K562 (cell line): Measurements from ENCODE around the gene PDZD8. TPM values are rescaled to one million over a fixed set of nuclear protein-coding genes. Genes with fewer than 3 reads are reported as not detected.

Experiments used
- ATAC-seq: fragments of 200-7000 bp; cut with Tn5 transposase; 3 replicates; pipeline ENCODE4 v1.9.1; 2020; ENCODE audit warnings: moderate library complexity
- BruUV-seq: library from RNA; stranded (reverse); fragments of 400-500 nt; replicated peaks from 2 replicates; lab custom pipeline; 2021; lab: Mats Ljungman, UMichigan
- CTCF ChIA-PET: fragments of 300-600 bp; formaldehyde crosslinking; extraction: SDS; loops from one replicate; lab custom pipeline; 2021; ENCODE audit warnings: low intra/inter-chr PET ratio; lab: Yijun Ruan, JAX
- POLR2A ChIA-PET: fragments of 300-600, 350-650 bp; sonication (Branson Sonifier 250); formaldehyde crosslinking; extraction: SDS; loops from one replicate; lab custom pipeline; 2021; ENCODE audit warnings: antibody characterized with exemption, inconsistent platforms; lab: Yijun Ruan, JAX
- DNase-seq, 4 experiments: peaks; one replicate each; pipeline versions ENCODE4 v3.0.0 to v3.0.0-alpha.2; 2011 to 2018; ENCODE audit warnings: low spot score in 3 of 4, mixed read lengths in 3 of 4; ENCODE audit errors: extremely low read depth in 1 of 4
- FAIRE-seq: peaks from 2 replicates; lab custom pipeline; 2011; peaks lifted over from hg19 to GRCh38; lab: Jason Lieb, UNC
- H2AFZ ChIP-seq: 2 replicates; pipeline ENCODE4 v1.6.0; 2011; ENCODE audit warnings: low read depth, low read length, control low read depth, inconsistent platforms
- H3K27ac ChIP-seq: fragments of 200-600 bp; 3 replicates; pipeline ENCODE4 v1.8.0; 2011; ENCODE audit warnings: low read depth, mild to moderate bottlenecking, control low read depth, inconsistent platforms, low read length, moderate library complexity, mixed read lengths; ENCODE audit errors: extremely low read depth
- H3K27me3 ChIP-seq, 2 experiments: fragments of 300-600 bp in 1 of 2; 2 replicates in 1 of 2; 3 replicates in 1 of 2; pipeline versions ENCODE4 v1.6.0 to v1.8.0; 2011; ENCODE audit warnings: inconsistent platforms in 2 of 2, low read length in 2 of 2, mild to moderate bottlenecking in 1 of 2, mixed read lengths in 1 of 2, moderate library complexity in 1 of 2; ENCODE audit not compliant: control insufficient read depth in 2 of 2, insufficient read depth in 2 of 2
- H3K36me3 ChIP-seq: fragments of 300-600 bp; 3 replicates; pipeline ENCODE4 v1.8.0; 2011; ENCODE audit warnings: mild to moderate bottlenecking, low read length, inconsistent platforms; ENCODE audit not compliant: control insufficient read depth, insufficient read depth
- H3K4me1 ChIP-seq, 2 experiments: fragments of 200-600 bp in 1 of 2; replicated peaks in 1 of 2; 2 replicates in 1 of 2; 3 replicates in 1 of 2; pipeline versions ENCODE4 v1.5.1 to v1.8.0; 2011; ENCODE audit warnings: inconsistent platforms in 2 of 2, low read length in 2 of 2, mild to moderate bottlenecking in 1 of 2, mixed read lengths in 1 of 2, moderate library complexity in 1 of 2; ENCODE audit not compliant: control insufficient read depth in 2 of 2, insufficient read depth in 2 of 2
- H3K4me2 ChIP-seq: 2 replicates; pipeline ENCODE4 v1.6.1; 2011; ENCODE audit warnings: low read length, control low read depth, inconsistent platforms, mixed read lengths; ENCODE audit not compliant: insufficient read depth
- H3K4me3 ChIP-seq: fragments of 200-600 bp; sonication (generic), shearing (Covaris generic); 2 replicates; pipeline ENCODE4 v1.5.1; 2016; ENCODE audit warnings: control low read depth, inconsistent platforms
- H3K79me2 ChIP-seq: fragments of 200-600 bp; 3 replicates; pipeline ENCODE4 v1.8.0; 2011; ENCODE audit warnings: low read length, inconsistent platforms; ENCODE audit not compliant: control insufficient read depth, insufficient read depth
- H3K9ac ChIP-seq, 2 experiments: 2 replicates each; pipeline versions ENCODE4 v1.6.0 to v1.6.1; 2011; ENCODE audit warnings: low read depth in 2 of 2, low read length in 2 of 2, control low read depth in 1 of 2, inconsistent platforms in 1 of 2, mild to moderate bottlenecking in 1 of 2, mixed read lengths in 1 of 2; ENCODE audit not compliant: insufficient read depth in 1 of 2
- H3K9me1 ChIP-seq: one replicate; pipeline ENCODE4 v1.6.0; 2011; ENCODE audit warnings: inconsistent platforms, mild to moderate bottlenecking, low read length, moderate library complexity; ENCODE audit not compliant: control insufficient read depth, insufficient read depth
- H3K9me3 ChIP-seq: replicated peaks from 2 replicates; pipeline ENCODE4 v1.5.1; 2011; ENCODE audit warnings: low read depth, low read length, inconsistent platforms; ENCODE audit not compliant: control insufficient read depth, insufficient read depth
- H4K20me1 ChIP-seq: replicated peaks from 2 replicates; pipeline ENCODE4 v1.6.1; 2011; ENCODE audit warnings: low read length, inconsistent platforms, mixed read lengths; ENCODE audit not compliant: control insufficient read depth, insufficient read depth
- ARID1B ChIP-seq: fragments of 450-650 bp; IDR thresholded peaks from 2 replicates; pipeline ENCODE4 v1.6.1; 2016; ENCODE audit warnings: antibody characterized with exemption, mild to moderate bottlenecking, inconsistent platforms
- CBFA2T2 ChIP-seq: fragments of 450-650 bp; conservative IDR thresholded peaks from 2 replicates; pipeline ENCODE4 v1.6.1; 2017; ENCODE audit warnings: mild to moderate bottlenecking
- ELF2 ChIP-seq: fragments of 250-450 bp; sonication (Bioruptor Pico); IDR thresholded peaks from 2 replicates; pipeline ENCODE4 v1.5.0; 2021; ENCODE audit warnings: mild to moderate bottlenecking
- EP300 ChIP-seq: IDR thresholded peaks from 2 replicates; pipeline ENCODE4 v1.6.1; 2012; ENCODE audit warnings: low read length, improper control_type of control experiment
- FOSL1 ChIP-seq: fragments of 200-800 bp; sonication (Bioruptor generic); conservative IDR thresholded peaks from 2 replicates; pipeline ENCODE4 v1.6.1; 2016; ENCODE audit warnings: missing genetic modification characterization, missing compliant biosample characterization
- HMBOX1 ChIP-seq: sonication (generic); IDR thresholded peaks from 2 replicates; pipeline ENCODE4 v1.6.1; 2016
- MEIS2 ChIP-seq: fragments of 450-650 bp; IDR thresholded peaks from 2 replicates; pipeline ENCODE4 v1.6.1; 2014; ENCODE audit warnings: mild to moderate bottlenecking; ENCODE audit not compliant: partially characterized antibody
- MXI1 ChIP-seq: IDR thresholded peaks from 2 replicates; pipeline ENCODE4 v1.6.1; 2011; ENCODE audit warnings: low read depth, mild to moderate bottlenecking, improper control_type of control experiment, low read length
- NFRKB ChIP-seq: fragments of 450-650 bp; IDR thresholded peaks from 2 replicates; pipeline ENCODE4 v1.6.1; 2016; ENCODE audit warnings: low read depth
- PBX2 ChIP-seq, 2 experiments: IDR thresholded peaks in 1 of 2; conservative IDR thresholded peaks in 1 of 2; 2 replicates each; pipeline ENCODE4 v1.6.1; 2016; ENCODE audit warnings: low read depth in 2 of 2, mild to moderate bottlenecking in 1 of 2, missing compliant biosample characterization in 1 of 2, missing genetic modification characterization in 1 of 2, moderate library complexity in 1 of 2
- PKNOX1 ChIP-seq: fragments of 450-650 bp; IDR thresholded peaks from 2 replicates; pipeline ENCODE4 v1.6.1; 2016
- SOX6 ChIP-seq: fragments of 450-650 bp; IDR thresholded peaks from 2 replicates; pipeline ENCODE4 v1.6.1; 2014; ENCODE audit warnings: mild to moderate bottlenecking
- STAT5A ChIP-seq: IDR thresholded peaks from 2 replicates; pipeline ENCODE4 v1.6.1; 2012; ENCODE audit warnings: low read length, inconsistent platforms, borderline replicate concordance
- TEAD4 ChIP-seq, 2 experiments: sonication (generic) in 1 of 2; formaldehyde crosslinking in 1 of 2; IDR thresholded peaks; 2 replicates each; pipeline versions ENCODE4 v1.6.1 to v1.8.0; 2012 to 2022; ENCODE audit warnings: borderline replicate concordance in 1 of 2, inconsistent platforms in 1 of 2, low read length in 1 of 2, mild to moderate bottlenecking in 1 of 2, missing genetic modification reagents in 1 of 2
- ZKSCAN3 ChIP-seq: fragments of 250-450 bp; sonication (Bioruptor Pico); IDR thresholded peaks from 2 replicates; pipeline ENCODE4 v1.4.0; 2020
- ZNF766 ChIP-seq: fragments of 200-800 bp; sonication (Bioruptor generic); conservative IDR thresholded peaks from 2 replicates; pipeline ENCODE4 v1.6.1; 2016; ENCODE audit warnings: missing genetic modification characterization, missing compliant biosample characterization
- WGBS: fragments of 100-300 bp; shearing (Covaris generic); methylation state at CpG from one replicate; pipeline ENCODE4 v1.1.6; 2016; ENCODE audit warnings: low coverage, mixed read lengths; ENCODE audit not compliant: insufficient coverage; ENCODE audit errors: missing lambda C conversion rate; 5-methylcytosine and 5-hydroxymethylcytosine counted together
- in situ Hi-C: fragments of 300-500 bp; cut with MboI; formaldehyde crosslinking; loops from 4 replicates; pipeline ENCODE4 v1.15.0; 2018; ENCODE audit warnings: inconsistent platforms, mixed read lengths
- intact Hi-C: fragments of 100-400 bp; cut with micrococcal nuclease; formaldehyde crosslinking; loops from 2 replicates; pipeline ENCODE4 v1.14.2; 2022
- polyA plus RNA-seq, 8 experiments: library from polyadenylated mRNA; depleted of rRNA in 4 of 8; stranded (reverse) in 5 of 8; unstranded in 3 of 8; fragments of >200 nt; fragmentation: Nextera tagmentation in 2 of 8; fragmentation: Illumina TruSeq in 1 of 8; extraction: Ambion mirVana in 2 of 8; extraction: Trizol in 1 of 8; gene quantifications; 2 replicates each; pipeline versions ENCODE4 v1.2.1 to v1.2.3, GENCODE V29; 2011 to 2014; ENCODE audit warnings: inconsistent platforms in 1 of 8, missing spikeins in 1 of 8
- total RNA-seq, 7 experiments: library from RNA; depleted of rRNA in 6 of 7; stranded (reverse); fragments of >200 nt in 6 of 7; fragmentation: Illumina TruSeq in 2 of 7; extraction: Trizol in 2 of 7; gene quantifications; 2 replicates each; pipeline versions ENCODE4 v1.2.1 to v1.2.3, GENCODE V29; 2011 to 2021; ENCODE audit warnings: low replicate concordance in 1 of 7

Gene PDZD8
- total and polyA plus RNA-seq, 9 of the 15 experiments (the other 6 are each of a cell fraction or from before 2014, with no cell fraction given), result 5.5 to 53.4 (median 36.8) TPM

- BruUV-seq, result no TSS peak
- H2AFZ ChIP-seq, result no peak overlapping the region
- ATAC-seq, result no peak
- intact Hi-C loops, result no loop called here
- no peaks in the 10 kb centered on the region for H3K9me1 ChIP-seq
- H3K4me3 ChIP-seq, result no peak overlapping the region
- DNase-seq, result no peak
- POLR2A ChIA-PET, result interaction anchor here (0.5 to 3.4 kb wide), 6 partner anchors 9 to 41 kb away, joined by 3 to 14 read pairs (median 3); no protein-coding TSS in a partner anchor
- H4K20me1 ChIP-seq, result no peaks in the 10 kb centered on the region
- H3K79me2 ChIP-seq, result no peaks in the 10 kb centered on the region
- no peak for FAIRE-seq
- TF ChIP-seq TEAD4 (IDR thresholded peaks at IDR 0.05; ENCODE audit: low read length), result peak; percentile 17; the same call in 1 of the 2 replicates
- no peak for TF ChIP-seq TEAD4 (CRISPR knock-in tag; IDR thresholded peaks at IDR 0.05; ENCODE audit: borderline replicate concordance)
- TF ChIP-seq ZNF766 (CRISPR knock-in tag), result peak; percentile 63; the same call in 1 of the 2 replicates
- no peak for TF ChIP-seq PBX2 (CRISPR knock-in tag; IDR thresholded peaks at IDR 0.05; ENCODE audit: low read depth)
- TF ChIP-seq PBX2 (tag; conservative IDR thresholded peaks at IDR 0.05; ENCODE audit: low read depth), result peak; percentile 85
- 0 out of 2 replicates have a peak, but pooled peaks have one; percentile 5 for TF ChIP-seq CBFA2T2
- TF ChIP-seq NFRKB, result no peak
- peak; percentile 66 for TF ChIP-seq PKNOX1
- peak; percentile 64; the same call in 1 of the 2 replicates for TF ChIP-seq SOX6
- peak; percentile 85 for TF ChIP-seq HMBOX1
- TF ChIP-seq ELF2, result 0 out of 2 replicates have a peak, but pooled peaks have one; percentile 16
- no peak for TF ChIP-seq STAT5A
- TF ChIP-seq FOSL1, result 0 out of 2 replicates have a peak, but pooled peaks have one; percentile 23
- peak; percentile 93 for TF ChIP-seq MEIS2
- TF ChIP-seq ZKSCAN3 (CRISPR knock-in tag), result no peak
- peak; percentile 25; the same call in 1 of the 2 replicates for TF ChIP-seq ARID1B
- TF ChIP-seq MXI1, result no peak
- TF ChIP-seq EP300, result peak; percentile 57; the same call in 1 of the 2 replicates
- no peaks in the 10 kb centered on the region for H3K27me3 ChIP-seq
- in situ Hi-C loops, result no loop called here
- CTCF ChIA-PET, result no interaction called here
- WGBS, result 36% methylated on average over 3 of the region's 3 CpGs
- no peak overlapping the region for H3K27ac ChIP-seq
- H3K4me1 ChIP-seq, result peaks cover 5 to 42% of the 10 kb centered on the region in 2 experiments; a peak in 4 of 5 replicates
- H3K9me3 ChIP-seq, result no peaks in the 10 kb centered on the region
- H3K36me3 ChIP-seq, result no peaks in the 10 kb centered on the region; the same call in 2 of the 3 replicates
- H3K9ac ChIP-seq, result no peak overlapping the region
- no peak overlapping the region for H3K4me2 ChIP-seq
These were observed 100.1 kb downstream of the PDZD8 start for GRCh38 chr10:117275121-117275520.
